HEK293 (cell line): Measurements from ENCODE around the gene RAB11A.

Experiments used
- BCL11B ChIP-seq: fragments of 450-650 bp; formaldehyde crosslinking; IDR thresholded peaks from 2 replicates; pipeline ENCODE4 v1.5.1; 2016; ENCODE audit warnings: low read depth, missing biosample characterization, missing genetic modification characterization
- OVOL3 ChIP-seq: fragments of 450-650 bp; formaldehyde crosslinking; IDR thresholded peaks from 2 replicates; pipeline ENCODE4 v1.5.1; 2016; ENCODE audit warnings: missing biosample characterization, missing genetic modification characterization
- PRDM10 ChIP-seq: fragments of 450-650 bp; formaldehyde crosslinking; IDR thresholded peaks from 2 replicates; pipeline ENCODE4 v1.5.1; 2016; ENCODE audit warnings: missing biosample characterization, missing genetic modification characterization
- SP3 ChIP-seq: fragments of 450-650 bp; formaldehyde crosslinking; IDR thresholded peaks from 2 replicates; pipeline ENCODE4 v1.5.1; 2016; ENCODE audit warnings: missing biosample characterization, missing genetic modification characterization
- ZFP3 ChIP-seq: fragments of 450-650 bp; formaldehyde crosslinking; IDR thresholded peaks from 2 replicates; pipeline ENCODE4 v1.5.1; 2016; ENCODE audit warnings: low read depth, missing biosample characterization, missing genetic modification characterization
- ZNF10 ChIP-seq: fragments of 450-650 bp; formaldehyde crosslinking; IDR thresholded peaks from 2 replicates; pipeline ENCODE4 v1.5.1; 2017; ENCODE audit warnings: missing biosample characterization, missing genetic modification characterization
- ZNF366 ChIP-seq: fragments of 450-650 bp; formaldehyde crosslinking; conservative IDR thresholded peaks from 2 replicates; pipeline ENCODE4 v1.5.1; 2016; ENCODE audit warnings: missing biosample characterization, missing genetic modification characterization
- ZNF394 ChIP-seq: fragments of 450-650 bp; formaldehyde crosslinking; IDR thresholded peaks from 2 replicates; pipeline ENCODE4 v1.5.1; 2016; ENCODE audit warnings: missing biosample characterization, missing genetic modification characterization, mild to moderate bottlenecking, moderate library complexity, borderline replicate concordance
- ZNF664 ChIP-seq: fragments of 450-650 bp; formaldehyde crosslinking; IDR thresholded peaks from 2 replicates; pipeline ENCODE4 v1.5.1; 2016; ENCODE audit warnings: missing biosample characterization, missing genetic modification characterization
- ZNF830 ChIP-seq: fragments of 450-650 bp; IDR thresholded peaks from 2 replicates; pipeline ENCODE4 v1.5.0; 2018; ENCODE audit warnings: missing biosample characterization, missing genetic modification characterization, low read depth, mild to moderate bottlenecking, moderate library complexity
- ZNF837 ChIP-seq: fragments of 450-650 bp; formaldehyde crosslinking; IDR thresholded peaks from 2 replicates; pipeline ENCODE4 v1.5.1; 2016; ENCODE audit warnings: missing biosample characterization, missing genetic modification characterization
- ZSCAN16 ChIP-seq: fragments of 450-650 bp; formaldehyde crosslinking; IDR thresholded peaks from 2 replicates; pipeline ENCODE4 v1.5.1; 2016; ENCODE audit warnings: missing biosample characterization, missing genetic modification characterization
- ZSCAN23 ChIP-seq: fragments of 450-650 bp; formaldehyde crosslinking; IDR thresholded peaks from 2 replicates; pipeline ENCODE4 v1.5.1; 2016; ENCODE audit warnings: missing biosample characterization, missing genetic modification characterization
- ZSCAN30 ChIP-seq: fragments of 450-650 bp; IDR thresholded peaks from 2 replicates; pipeline ENCODE4 v1.5.1; 2018; ENCODE audit warnings: missing biosample characterization, mild to moderate bottlenecking, missing genetic modification characterization, moderate library complexity
- TF ChIP-seq, protein P1 (sequence below): fragments of 450-650 bp; formaldehyde crosslinking; IDR thresholded peaks from 2 replicates; pipeline ENCODE4 v1.5.1; 2016; ENCODE audit warnings: missing biosample characterization, missing genetic modification characterization
- TF ChIP-seq, protein P2 (sequence below): fragments of 450-650 bp; formaldehyde crosslinking; IDR thresholded peaks from 2 replicates; pipeline ENCODE4 v1.5.1; 2016; ENCODE audit warnings: missing biosample characterization, missing genetic modification characterization, low read depth
- TF ChIP-seq, protein P3 (sequence below): fragments of 450-650 bp; formaldehyde crosslinking; IDR thresholded peaks from 2 replicates; pipeline ENCODE4 v1.5.1; 2016; ENCODE audit warnings: missing biosample characterization, missing genetic modification characterization
- TF ChIP-seq, protein P4 (sequence below): fragments of 450-650 bp; formaldehyde crosslinking; IDR thresholded peaks from 2 replicates; pipeline ENCODE4 v1.5.1; 2016; ENCODE audit warnings: missing biosample characterization, missing genetic modification characterization
- TF ChIP-seq, protein P5 (sequence below): fragments of 450-650 bp; formaldehyde crosslinking; IDR thresholded peaks from 2 replicates; pipeline ENCODE4 v1.5.1; 2016; ENCODE audit warnings: missing biosample characterization, missing genetic modification characterization
- TF ChIP-seq, protein P6 (sequence below): fragments of 450-650 bp; formaldehyde crosslinking; IDR thresholded peaks from 2 replicates; pipeline ENCODE4 v1.5.1; 2016; ENCODE audit warnings: missing biosample characterization, missing genetic modification characterization
- TF ChIP-seq, protein P7 (sequence below): fragments of 450-650 bp; formaldehyde crosslinking; IDR thresholded peaks from 2 replicates; pipeline ENCODE4 v1.5.1; 2016; ENCODE audit warnings: missing biosample characterization, missing genetic modification characterization

The RAB11A gene

DNA sequence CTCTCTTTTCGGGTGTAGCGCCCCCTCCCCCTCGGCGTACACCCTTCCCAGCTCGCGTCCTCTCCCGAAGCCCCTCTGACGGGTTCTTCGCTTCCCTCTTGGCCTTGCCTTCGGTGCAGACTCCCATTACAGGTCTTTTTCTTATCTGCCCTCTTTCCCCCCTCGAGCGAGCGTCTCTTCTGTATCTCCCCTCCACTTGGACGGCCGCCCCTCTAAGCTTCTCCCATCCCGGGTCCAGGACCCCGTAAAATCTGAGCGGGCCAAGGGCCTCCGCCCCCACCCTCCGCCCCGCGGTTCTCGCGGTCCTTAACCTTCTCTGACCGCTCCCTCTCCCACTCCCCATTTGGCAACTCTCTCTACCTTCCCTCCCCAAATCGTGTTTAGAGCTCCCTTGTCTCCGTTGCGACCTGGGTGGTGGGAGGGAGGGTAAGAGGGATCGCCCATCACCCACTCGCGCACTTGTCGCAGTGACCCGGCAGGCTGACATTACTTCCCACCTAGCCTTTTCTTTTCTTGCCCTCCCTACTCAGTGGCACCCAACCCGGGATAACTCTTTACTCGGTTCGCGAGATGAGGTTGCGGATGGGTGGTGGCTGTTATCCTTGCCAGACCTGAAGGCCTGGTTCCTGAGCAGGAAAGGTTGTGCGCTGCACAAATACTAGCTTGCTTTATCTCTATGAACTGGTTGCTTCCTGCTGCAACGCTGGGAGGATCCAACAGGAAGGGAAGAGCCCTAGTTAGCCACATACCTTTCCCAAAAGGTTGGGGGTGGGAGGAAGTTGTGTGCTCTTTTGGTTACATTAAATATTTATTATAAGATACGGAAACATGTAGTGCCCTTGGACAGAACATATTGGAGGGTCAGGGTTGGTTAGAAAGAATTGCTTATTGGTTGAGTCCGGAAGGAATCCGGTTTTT is 922 bp downstream of the RAB11A start (continued):
- TF ChIP-seq, protein P1, sequence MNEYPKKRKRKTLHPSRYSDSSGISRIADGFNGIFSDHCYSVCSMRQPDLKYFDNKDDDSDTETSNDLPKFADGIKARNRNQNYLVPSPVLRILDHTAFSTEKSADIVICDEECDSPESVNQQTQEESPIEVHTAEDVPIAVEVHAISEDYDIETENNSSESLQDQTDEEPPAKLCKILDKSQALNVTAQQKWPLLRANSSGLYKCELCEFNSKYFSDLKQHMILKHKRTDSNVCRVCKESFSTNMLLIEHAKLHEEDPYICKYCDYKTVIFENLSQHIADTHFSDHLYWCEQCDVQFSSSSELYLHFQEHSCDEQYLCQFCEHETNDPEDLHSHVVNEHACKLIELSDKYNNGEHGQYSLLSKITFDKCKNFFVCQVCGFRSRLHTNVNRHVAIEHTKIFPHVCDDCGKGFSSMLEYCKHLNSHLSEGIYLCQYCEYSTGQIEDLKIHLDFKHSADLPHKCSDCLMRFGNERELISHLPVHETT (tag by site-specific recombination) = no peak
- TF ChIP-seq PRDM10 (tag by site-specific recombination) (peak; percentile 99), SP3 (tag by site-specific recombination) (no peak; the same call in 1 of the 2 replicates), ZNF366 (tag by site-specific recombination) (0 out of 2 replicates have a peak, but pooled peaks have one; percentile 50), BCL11B (tag by site-specific recombination) (no peak), ZSCAN23 (tag by site-specific recombination) (no peak), ZNF664 (tag by site-specific recombination) (no peak), ZSCAN30 (tag by site-specific recombination) (no peak), ZFP3 (tag by site-specific recombination) (no peak), ZNF10 (no peak), ZNF394 (tag by site-specific recombination) (no peak), ZNF830 (no peak), ZSCAN16 (tag by site-specific recombination) (no peak), ZNF837 (tag by site-specific recombination) (no peak), OVOL3 (tag by site-specific recombination) (no peak)
- TF ChIP-seq, protein P2, sequence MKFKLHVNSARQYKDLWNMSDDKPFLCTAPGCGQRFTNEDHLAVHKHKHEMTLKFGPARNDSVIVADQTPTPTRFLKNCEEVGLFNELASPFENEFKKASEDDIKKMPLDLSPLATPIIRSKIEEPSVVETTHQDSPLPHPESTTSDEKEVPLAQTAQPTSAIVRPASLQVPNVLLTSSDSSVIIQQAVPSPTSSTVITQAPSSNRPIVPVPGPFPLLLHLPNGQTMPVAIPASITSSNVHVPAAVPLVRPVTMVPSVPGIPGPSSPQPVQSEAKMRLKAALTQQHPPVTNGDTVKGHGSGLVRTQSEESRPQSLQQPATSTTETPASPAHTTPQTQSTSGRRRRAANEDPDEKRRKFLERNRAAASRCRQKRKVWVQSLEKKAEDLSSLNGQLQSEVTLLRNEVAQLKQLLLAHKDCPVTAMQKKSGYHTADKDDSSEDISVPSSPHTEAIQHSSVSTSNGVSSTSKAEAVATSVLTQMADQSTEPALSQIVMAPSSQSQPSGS (tag by site-specific recombination) = no peak
- TF ChIP-seq, protein P3, sequence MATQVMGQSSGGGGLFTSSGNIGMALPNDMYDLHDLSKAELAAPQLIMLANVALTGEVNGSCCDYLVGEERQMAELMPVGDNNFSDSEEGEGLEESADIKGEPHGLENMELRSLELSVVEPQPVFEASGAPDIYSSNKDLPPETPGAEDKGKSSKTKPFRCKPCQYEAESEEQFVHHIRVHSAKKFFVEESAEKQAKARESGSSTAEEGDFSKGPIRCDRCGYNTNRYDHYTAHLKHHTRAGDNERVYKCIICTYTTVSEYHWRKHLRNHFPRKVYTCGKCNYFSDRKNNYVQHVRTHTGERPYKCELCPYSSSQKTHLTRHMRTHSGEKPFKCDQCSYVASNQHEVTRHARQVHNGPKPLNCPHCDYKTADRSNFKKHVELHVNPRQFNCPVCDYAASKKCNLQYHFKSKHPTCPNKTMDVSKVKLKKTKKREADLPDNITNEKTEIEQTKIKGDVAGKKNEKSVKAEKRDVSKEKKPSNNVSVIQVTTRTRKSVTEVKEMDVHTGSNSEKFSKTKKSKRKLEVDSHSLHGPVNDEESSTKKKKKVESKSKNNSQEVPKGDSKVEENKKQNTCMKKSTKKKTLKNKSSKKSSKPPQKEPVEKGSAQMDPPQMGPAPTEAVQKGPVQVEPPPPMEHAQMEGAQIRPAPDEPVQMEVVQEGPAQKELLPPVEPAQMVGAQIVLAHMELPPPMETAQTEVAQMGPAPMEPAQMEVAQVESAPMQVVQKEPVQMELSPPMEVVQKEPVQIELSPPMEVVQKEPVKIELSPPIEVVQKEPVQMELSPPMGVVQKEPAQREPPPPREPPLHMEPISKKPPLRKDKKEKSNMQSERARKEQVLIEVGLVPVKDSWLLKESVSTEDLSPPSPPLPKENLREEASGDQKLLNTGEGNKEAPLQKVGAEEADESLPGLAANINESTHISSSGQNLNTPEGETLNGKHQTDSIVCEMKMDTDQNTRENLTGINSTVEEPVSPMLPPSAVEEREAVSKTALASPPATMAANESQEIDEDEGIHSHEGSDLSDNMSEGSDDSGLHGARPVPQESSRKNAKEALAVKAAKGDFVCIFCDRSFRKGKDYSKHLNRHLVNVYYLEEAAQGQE = no peak
- TF ChIP-seq, protein P4, sequence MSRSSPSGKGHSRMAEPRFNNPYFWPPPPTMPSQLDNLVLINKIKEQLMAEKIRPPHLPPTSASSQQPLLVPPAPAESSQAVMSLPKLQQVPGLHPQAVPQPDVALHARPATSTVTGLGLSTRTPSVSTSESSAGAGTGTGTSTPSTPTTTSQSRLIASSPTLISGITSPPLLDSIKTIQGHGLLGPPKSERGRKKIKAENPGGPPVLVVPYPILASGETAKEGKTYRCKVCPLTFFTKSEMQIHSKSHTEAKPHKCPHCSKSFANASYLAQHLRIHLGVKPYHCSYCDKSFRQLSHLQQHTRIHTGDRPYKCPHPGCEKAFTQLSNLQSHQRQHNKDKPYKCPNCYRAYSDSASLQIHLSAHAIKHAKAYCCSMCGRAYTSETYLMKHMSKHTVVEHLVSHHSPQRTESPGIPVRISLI (tag by site-specific recombination) = no peak
- TF ChIP-seq, protein P5, sequence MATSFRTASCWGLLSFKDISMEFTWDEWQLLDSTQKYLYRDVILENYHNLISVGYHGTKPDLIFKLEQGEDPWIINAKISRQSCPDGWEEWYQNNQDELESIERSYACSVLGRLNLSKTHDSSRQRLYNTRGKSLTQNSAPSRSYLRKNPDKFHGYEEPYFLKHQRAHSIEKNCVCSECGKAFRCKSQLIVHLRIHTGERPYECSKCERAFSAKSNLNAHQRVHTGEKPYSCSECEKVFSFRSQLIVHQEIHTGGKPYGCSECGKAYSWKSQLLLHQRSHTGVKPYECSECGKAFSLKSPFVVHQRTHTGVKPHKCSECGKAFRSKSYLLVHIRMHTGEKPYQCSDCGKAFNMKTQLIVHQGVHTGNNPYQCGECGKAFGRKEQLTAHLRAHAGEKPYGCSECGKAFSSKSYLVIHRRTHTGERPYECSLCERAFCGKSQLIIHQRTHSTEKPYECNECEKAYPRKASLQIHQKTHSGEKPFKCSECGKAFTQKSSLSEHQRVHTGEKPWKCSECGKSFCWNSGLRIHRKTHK (tag by site-specific recombination) = no peak
- TF ChIP-seq, protein P6, sequence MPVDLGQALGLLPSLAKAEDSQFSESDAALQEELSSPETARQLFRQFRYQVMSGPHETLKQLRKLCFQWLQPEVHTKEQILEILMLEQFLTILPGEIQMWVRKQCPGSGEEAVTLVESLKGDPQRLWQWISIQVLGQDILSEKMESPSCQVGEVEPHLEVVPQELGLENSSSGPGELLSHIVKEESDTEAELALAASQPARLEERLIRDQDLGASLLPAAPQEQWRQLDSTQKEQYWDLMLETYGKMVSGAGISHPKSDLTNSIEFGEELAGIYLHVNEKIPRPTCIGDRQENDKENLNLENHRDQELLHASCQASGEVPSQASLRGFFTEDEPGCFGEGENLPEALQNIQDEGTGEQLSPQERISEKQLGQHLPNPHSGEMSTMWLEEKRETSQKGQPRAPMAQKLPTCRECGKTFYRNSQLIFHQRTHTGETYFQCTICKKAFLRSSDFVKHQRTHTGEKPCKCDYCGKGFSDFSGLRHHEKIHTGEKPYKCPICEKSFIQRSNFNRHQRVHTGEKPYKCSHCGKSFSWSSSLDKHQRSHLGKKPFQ (tag by site-specific recombination) = no peak
- TF ChIP-seq, protein P7, sequence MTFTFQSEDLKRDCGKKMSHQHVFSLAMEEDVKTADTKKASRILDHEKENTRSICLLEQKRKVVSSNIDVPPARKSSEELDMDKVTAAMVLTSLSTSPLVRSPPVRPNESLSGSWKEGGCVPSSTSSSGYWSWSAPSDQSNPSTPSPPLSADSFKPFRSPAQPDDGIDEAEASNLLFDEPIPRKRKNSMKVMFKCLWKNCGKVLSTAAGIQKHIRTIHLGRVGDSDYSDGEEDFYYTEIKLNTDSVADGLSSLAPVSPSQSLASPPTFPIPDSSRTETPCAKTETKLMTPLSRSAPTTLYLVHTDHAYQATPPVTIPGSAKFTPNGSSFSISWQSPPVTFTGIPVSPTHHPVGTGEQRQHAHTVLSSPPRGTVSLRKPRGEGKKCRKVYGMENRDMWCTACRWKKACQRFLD = no peak
